Hematopoietic multipotent progenitor cell treated with erythropoietin and hydrocortisone succinate and interleukin-3 and kit ligand, for 8 days (in vitro differentiated cells): ENCODE data around the gene SFXN2.

Experiments
- DNase-seq: peaks from one replicate; pipeline ENCODE4 v3.0.0-alpha.2; 2015

The SFXN2 gene

GRCh38 chr10:102779680-102780526 is 65.5 kb downstream of the SFXN2 start:
- peak; percentile 58 for DNase-seq

GRCh38 chr10:102780527-102780808 is 66.0 kb downstream of the SFXN2 start:
- DNase-seq: no peak

GRCh38 chr10:102781090-102781920 is 66.9 kb downstream of the SFXN2 start:
- DNase-seq: peak; percentile 95

DNA sequence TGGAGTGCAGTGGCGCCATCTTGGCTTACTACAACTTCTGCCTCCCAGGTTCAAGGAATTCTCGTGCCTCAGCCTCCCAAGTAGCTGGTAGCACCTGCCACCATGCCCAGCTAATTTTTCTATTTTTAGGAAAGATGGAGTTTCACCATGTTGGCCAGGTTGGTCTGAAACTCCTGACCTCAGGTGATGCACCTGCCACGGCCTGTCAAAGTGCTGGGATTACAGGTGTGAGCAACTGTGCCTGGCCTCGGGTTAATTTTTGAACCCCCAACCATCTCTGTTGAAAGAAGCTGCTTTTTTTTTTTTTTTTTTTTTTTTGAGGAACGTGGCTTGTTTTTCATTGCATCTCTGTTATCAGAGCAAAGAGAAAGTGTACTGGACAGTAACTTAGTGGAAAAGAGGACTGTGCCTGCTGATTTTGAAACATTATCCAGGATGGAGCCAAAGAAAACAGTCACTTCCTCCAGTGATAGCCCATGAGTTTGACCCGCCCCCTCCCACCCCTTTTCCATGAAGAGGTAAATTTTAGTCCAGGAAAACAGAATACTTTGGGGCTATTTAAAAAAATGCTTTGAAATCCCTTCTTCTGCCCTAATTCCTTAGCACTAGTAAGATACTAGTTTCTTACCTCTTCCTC is 67.6 kb downstream of the SFXN2 start:
- DNase-seq: no peak

- DNase-seq: no peak
These were observed 68.5 kb downstream of the SFXN2 start for GRCh38 chr10:102782673-102783551.

- DNase-seq: no peak
These were observed 69.1 kb downstream of the SFXN2 start for GRCh38 chr10:102783568-102783967.

DNA sequence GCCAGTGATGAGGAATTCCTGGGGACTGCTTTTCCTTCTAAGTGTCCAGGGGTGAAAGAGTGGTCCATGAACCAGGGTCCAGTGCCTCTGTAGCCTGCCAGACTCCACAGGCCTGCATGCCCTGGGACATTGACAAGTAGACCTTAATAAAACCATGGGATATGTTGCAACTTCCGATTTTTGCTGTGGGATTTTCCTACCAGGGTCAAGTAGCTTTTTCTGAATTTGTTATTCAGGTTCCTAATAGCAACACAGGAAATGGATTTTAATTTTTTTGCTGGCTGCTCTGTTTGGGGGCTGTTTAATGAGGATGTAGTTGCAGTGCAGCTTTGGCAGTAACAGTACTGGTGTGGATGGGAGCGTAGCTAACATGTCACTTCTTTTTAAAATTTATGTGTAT is 71.4 kb downstream of the SFXN2 start:
- DNase-seq: no peak

DNA sequence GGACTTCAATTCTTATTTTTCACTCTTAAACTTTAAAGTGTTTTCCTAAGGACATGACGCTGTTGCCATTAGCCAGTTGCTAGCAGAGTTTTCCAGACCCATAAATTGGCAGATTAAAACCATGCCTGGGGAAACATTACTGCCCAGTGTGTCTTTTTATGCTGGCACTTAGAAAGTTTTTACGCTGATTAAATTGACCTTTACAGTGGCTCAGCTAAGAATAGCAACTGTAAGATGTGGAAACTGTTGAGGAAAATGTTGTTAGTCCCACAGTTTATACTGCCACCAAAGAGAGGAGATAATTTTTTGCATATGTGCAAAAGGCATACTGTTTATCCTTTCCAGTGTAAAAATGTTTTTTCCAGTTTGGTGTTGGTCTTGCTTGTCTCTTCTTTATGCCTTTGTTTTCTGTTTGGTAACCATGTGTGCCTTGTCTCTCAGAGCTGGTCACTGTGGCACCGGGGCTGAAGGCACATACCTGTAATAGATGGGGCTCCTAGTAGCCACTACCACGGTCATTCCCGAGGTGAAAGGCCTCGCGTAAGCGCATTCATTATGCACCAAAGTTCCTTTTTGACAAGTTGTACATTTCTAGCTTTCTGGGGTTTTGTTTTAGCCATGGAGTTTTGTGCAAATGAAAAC is 77.4 kb downstream of the SFXN2 start:
- DNase-seq: no peak
